Skeletal muscle tissue (tissue), 4 donors: Measurements from ENCODE around the gene CAPZB. TPM values are rescaled to one million over a fixed set of nuclear protein-coding genes. Genes with fewer than 3 reads are reported as not detected.
A peak's percentile ranks its signal among the peaks of the same experiment; 100 is the strongest.

Experiments used
- H3K27ac ChIP-seq: one replicate; pipeline ENCODE4 v1.7.0; 2013; ENCODE audit warnings: mild to moderate bottlenecking, low read depth, low read length, inconsistent platforms
- H3K27me3 ChIP-seq, 3 donors: one replicate each; pipeline ENCODE4 v1.7.0; 2013; ENCODE audit warnings: low read length in 3 of 3; ENCODE audit not compliant: control insufficient read depth in 3 of 3, insufficient read depth in 3 of 3
- H3K36me3 ChIP-seq, 3 donors: one replicate each; pipeline ENCODE4 v1.7.0; 2013; ENCODE audit warnings: low read length in 3 of 3; ENCODE audit not compliant: control insufficient read depth in 3 of 3, insufficient read depth in 3 of 3
- H3K4me1 ChIP-seq, 3 donors: one replicate each; pipeline ENCODE4 v1.7.0; 2013; ENCODE audit warnings: low read length in 3 of 3, mild to moderate bottlenecking in 3 of 3; ENCODE audit not compliant: control insufficient read depth in 3 of 3, insufficient read depth in 3 of 3
- H3K4me3 ChIP-seq, 3 donors: one replicate each; pipeline ENCODE4 v1.7.0; 2013; ENCODE audit warnings: low read length in 3 of 3
- H3K9ac ChIP-seq, 3 donors: one replicate each; pipeline ENCODE4 v1.7.0; 2013; ENCODE audit warnings: low read length in 3 of 3, mild to moderate bottlenecking in 3 of 3, moderate library complexity in 2 of 3, low read depth in 1 of 3
- H3K9me3 ChIP-seq, 3 donors: one replicate each; pipeline ENCODE4 v1.7.0; 2013; ENCODE audit warnings: low read length in 3 of 3; ENCODE audit not compliant: control insufficient read depth in 3 of 3
- total RNA-seq: library from RNA; depleted of rRNA; stranded (reverse); fragments of >200 nt; gene quantifications from one replicate; pipeline ENCODE4 v1.2.3, GENCODE V29; 2014
- donor health status: Osteomylitis.

Gene CAPZB
- total RNA-seq, 1 donor from 2014 or later, result 67.3 TPM

- Histone ChIP-seq H3K9ac (no peak overlapping the region), H3K4me1 (peaks cover 3 to 15% (median 8%) of the 10 kb centered on the region in 3 donors), H3K9me3 (no peaks in the 10 kb centered on the region), H3K36me3 (peaks cover 28 to 36% (median 34%) of the 10 kb centered on the region in 3 donors), H3K27ac (no peak overlapping the region), H3K27me3 (no peaks in the 10 kb centered on the region), H3K4me3 (no peak overlapping the region)
Measured at GRCh38 chr1:19347533-19348172, 137.7 kb downstream of the CAPZB start.

- Histone ChIP-seq H3K9me3 (no peaks in the 10 kb centered on the region), H3K4me1 (peaks cover 16 to 21% (median 16%) of the 10 kb centered on the region in 3 donors), H3K27me3 (no peaks in the 10 kb centered on the region), H3K27ac (no peak overlapping the region), H3K36me3 (peaks cover 29 to 34% (median 32%) of the 10 kb centered on the region in 3 donors), H3K4me3 (no peak overlapping the region), H3K9ac (no peak overlapping the region)
Measured at GRCh38 chr1:19346026-19346425, 139.3 kb downstream of the CAPZB start.

DNA sequence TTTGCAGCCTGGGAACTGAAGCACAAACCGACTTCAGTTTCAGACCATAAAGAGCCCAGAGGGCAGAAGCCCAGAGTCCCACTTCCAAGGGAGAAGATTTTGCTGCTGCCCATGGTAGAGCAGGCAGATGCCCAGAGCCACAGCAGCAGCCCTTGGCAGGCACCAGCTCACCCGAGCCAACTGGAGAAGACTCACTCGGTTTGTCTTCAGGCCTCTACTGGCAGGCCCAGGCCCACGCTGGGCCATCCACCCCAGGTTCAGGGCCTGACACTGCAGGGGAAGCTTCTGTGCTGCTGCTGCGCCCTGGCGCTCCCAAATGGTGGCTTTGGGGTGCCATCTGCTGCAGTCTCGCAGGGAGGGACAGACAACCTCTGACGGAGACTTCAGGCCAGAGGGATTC, 139.9 kb downstream of the CAPZB start:
- peaks cover 28 to 37% (median 32%) of the 10 kb centered on the region in 3 donors for H3K36me3 ChIP-seq
- H3K9me3 ChIP-seq, result no peaks in the 10 kb centered on the region
- peak overlapping the region in 1 of 3 donors; percentile 16 for H3K9ac ChIP-seq
- peaks cover 16 to 21% (median 16%) of the 10 kb centered on the region in 3 donors for H3K4me1 ChIP-seq
- H3K27me3 ChIP-seq, result no peaks in the 10 kb centered on the region
- H3K27ac ChIP-seq, result no peak overlapping the region
- no peak overlapping the region for H3K4me3 ChIP-seq

DNA sequence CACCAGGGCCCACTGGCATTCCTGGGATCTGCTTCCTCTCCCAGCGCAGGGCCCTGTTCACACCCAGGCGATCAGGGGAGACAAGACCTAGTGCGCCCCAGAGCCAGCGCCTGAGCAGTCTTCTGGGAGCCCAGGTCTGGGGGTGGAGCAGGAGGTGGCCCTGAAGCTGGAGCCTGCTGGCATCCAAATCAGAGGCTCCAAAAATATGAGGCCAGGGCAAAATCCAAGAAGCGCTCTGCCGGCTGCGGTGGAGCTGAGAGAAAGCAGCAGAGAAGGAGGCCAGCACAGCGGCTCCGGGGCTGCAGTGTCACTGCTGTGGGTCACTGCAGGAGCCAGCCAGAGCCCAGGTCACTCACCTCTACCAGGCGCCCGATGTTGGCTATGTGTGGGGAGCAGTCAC, 140.5 kb downstream of the CAPZB start:
- Histone ChIP-seq H3K27ac (no peak overlapping the region), H3K4me3 (no peak overlapping the region), H3K4me1 (peaks cover 16 to 21% (median 16%) of the 10 kb centered on the region in 3 donors), H3K27me3 (no peaks in the 10 kb centered on the region), H3K36me3 (peaks cover 25 to 39% (median 36%) of the 10 kb centered on the region in 3 donors), H3K9me3 (no peaks in the 10 kb centered on the region), H3K9ac (no peak overlapping the region)

DNA sequence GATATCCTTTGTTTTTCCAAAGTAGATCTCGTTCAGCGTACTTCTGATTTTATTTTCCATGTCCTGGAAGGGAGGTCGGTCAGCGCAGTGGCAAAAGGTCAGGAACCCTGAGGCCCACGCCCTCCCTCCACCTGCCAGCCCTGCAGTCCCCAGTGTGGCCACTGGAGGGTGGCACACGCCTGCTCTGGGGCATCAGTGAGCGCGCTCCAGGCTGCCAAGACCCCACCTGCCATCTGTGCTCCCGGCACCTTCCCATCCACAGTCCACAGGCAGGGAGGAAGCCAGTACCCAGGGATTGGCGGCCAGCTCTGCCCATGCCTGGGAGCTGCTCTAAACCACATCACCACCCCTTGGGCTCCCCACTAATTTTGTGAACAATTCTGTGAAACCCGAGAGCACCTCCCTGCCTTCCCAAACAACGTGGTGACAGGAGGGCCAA, 140.9 kb downstream of the CAPZB start:
- Histone ChIP-seq H3K27ac (no peak overlapping the region), H3K9ac (no peak overlapping the region), H3K27me3 (no peaks in the 10 kb centered on the region), H3K4me3 (no peak overlapping the region), H3K36me3 (peaks cover 26 to 40% (median 39%) of the 10 kb centered on the region in 3 donors), H3K4me1 (peaks cover 16 to 21% (median 16%) of the 10 kb centered on the region in 3 donors), H3K9me3 (no peaks in the 10 kb centered on the region)

GRCh38 chr1:19343617-19344350, 141.6 kb downstream of the CAPZB start:
- Histone ChIP-seq H3K9me3 (no peaks in the 10 kb centered on the region), H3K4me3 (no peak overlapping the region), H3K4me1 (peaks cover 16 to 21% (median 16%) of the 10 kb centered on the region in 3 donors), H3K27me3 (no peaks in the 10 kb centered on the region), H3K36me3 (peaks cover 27 to 38% (median 37%) of the 10 kb centered on the region in 3 donors), H3K27ac (no peak overlapping the region), H3K9ac (no peak overlapping the region)

GRCh38 chr1:19342894-19343616, 142.3 kb downstream of the CAPZB start:
- H3K4me1 ChIP-seq, result peaks cover 16 to 21% (median 16%) of the 10 kb centered on the region in 3 donors
- no peaks in the 10 kb centered on the region for H3K9me3 ChIP-seq
- H3K4me3 ChIP-seq, result no peak overlapping the region
- H3K36me3 ChIP-seq, result peaks cover 32 to 42% (median 40%) of the 10 kb centered on the region in 3 donors
- no peak overlapping the region for H3K9ac ChIP-seq
- no peaks in the 10 kb centered on the region for H3K27me3 ChIP-seq
- H3K27ac ChIP-seq, result no peak overlapping the region

- H3K27ac ChIP-seq, result no peak overlapping the region
- H3K27me3 ChIP-seq, result no peaks in the 10 kb centered on the region
- H3K4me1 ChIP-seq, result peaks cover 16 to 21% (median 16%) of the 10 kb centered on the region in 3 donors
- no peak overlapping the region for H3K4me3 ChIP-seq
- peak overlapping the region in 1 of 3 donors; percentile 11 for H3K9ac ChIP-seq
- no peaks in the 10 kb centered on the region for H3K9me3 ChIP-seq
- H3K36me3 ChIP-seq, result peaks cover 32 to 44% (median 43%) of the 10 kb centered on the region in 3 donors
Measured at GRCh38 chr1:19342062-19342750, 143.1 kb downstream of the CAPZB start.

- no peaks in the 10 kb centered on the region for H3K9me3 ChIP-seq
- no peaks in the 10 kb centered on the region for H3K27me3 ChIP-seq
- H3K4me1 ChIP-seq, result peaks cover 16 to 21% (median 16%) of the 10 kb centered on the region in 3 donors
- no peak overlapping the region for H3K27ac ChIP-seq
- peaks cover 32 to 44% (median 43%) of the 10 kb centered on the region in 3 donors for H3K36me3 ChIP-seq
- no peak overlapping the region for H3K4me3 ChIP-seq
- H3K9ac ChIP-seq, result peak overlapping the region in 1 of 3 donors; percentile 16
Measured at GRCh38 chr1:19341201-19342061, 143.9 kb downstream of the CAPZB start.
